ENCODE results near the gene ZNF354B. TPM values are rescaled to one million over a fixed set of nuclear protein-coding genes. Genes with fewer than 3 reads are reported as not detected.

ZNF354B gene
- total and polyA plus RNA-seq, 2 of the 13 experiments (the other 11 are each of a cell fraction or from before 2014, with no cell fraction given), result 7.8 to 10.3 TPM

DNA sequence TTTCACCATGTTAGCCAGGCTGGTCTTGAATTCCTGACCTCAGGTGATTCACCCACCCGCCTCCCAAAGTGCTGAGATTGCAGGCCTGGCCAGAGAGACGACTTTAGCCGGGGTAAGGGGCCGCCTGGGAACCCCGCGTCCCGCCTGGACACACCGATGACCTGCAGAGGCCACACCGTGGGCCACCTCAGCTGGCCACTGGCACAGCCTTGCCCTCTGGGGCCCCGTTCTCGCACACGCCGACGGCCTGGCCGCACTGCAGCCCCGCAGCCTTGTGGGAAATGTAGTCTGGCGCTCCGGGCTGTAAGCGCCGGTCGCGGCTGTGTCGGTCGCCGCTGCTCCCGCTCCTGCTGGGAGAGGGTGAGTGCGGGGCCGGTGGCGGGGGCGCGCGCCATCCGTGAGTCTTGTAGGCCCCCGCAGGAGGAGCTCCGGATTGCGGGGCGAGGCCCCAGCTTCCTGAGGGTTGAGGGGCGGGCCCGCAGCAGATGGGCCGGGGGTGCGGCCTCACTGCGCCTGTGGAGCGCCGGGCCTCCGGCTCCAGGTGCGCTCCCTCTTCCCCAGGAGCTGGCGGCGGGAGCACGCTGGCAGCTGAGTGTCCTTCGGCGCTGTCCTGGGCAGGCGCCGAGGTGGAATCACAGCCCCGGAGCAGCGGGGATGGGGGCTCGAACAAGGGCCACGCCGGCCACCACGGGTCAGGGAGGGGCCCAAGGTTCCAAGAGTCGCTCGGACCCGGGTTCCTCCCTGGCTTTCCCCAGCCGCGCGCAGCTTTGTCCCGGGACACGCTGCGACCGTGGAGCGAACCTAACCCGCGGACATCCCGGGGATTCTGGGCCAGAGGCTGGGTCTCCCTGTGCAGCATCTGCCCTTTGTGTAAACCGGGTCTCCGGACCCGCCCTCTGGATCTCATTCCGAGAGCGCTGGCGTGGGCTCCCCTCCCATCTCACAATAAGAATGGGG is 36.1 kb downstream of the ZNF354B start, which contains the start of gene ZFP2 (continued):
- TF ChIP-seq, protein P1, sequence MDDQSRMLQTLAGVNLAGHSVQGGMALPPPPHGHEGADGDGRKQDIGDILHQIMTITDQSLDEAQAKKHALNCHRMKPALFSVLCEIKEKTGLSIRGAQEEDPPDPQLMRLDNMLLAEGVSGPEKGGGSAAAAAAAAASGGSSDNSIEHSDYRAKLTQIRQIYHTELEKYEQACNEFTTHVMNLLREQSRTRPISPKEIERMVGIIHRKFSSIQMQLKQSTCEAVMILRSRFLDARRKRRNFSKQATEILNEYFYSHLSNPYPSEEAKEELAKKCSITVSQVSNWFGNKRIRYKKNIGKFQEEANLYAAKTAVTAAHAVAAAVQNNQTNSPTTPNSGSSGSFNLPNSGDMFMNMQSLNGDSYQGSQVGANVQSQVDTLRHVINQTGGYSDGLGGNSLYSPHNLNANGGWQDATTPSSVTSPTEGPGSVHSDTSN (CRISPR knock-in tag; IDR thresholded peaks at IDR 0.05; ENCODE audit: borderline replicate concordance), result no peak
- TF ChIP-seq KLF12 (CRISPR knock-in tag; IDR thresholded peaks at IDR 0.05; ENCODE audit: borderline replicate concordance) (peak; percentile 48; the same call in 1 of the 2 replicates), BORCS8-MEF2B (CRISPR knock-in tag; IDR thresholded peaks at IDR 0.05) (no peak), BHLHE40 (IDR thresholded peaks at IDR 0.05; ENCODE audit: low read length) (no peak), SP5 (CRISPR knock-in tag; IDR thresholded peaks at IDR 0.05; ENCODE audit: borderline replicate concordance, low read depth) (no peak), ZNF205 (CRISPR knock-in tag; IDR thresholded peaks at IDR 0.05) (no peak), HNRNPLL (IDR thresholded peaks at IDR 0.05; ENCODE audit: low read depth, low read length, poor library complexity, severe bottlenecking) (peak; percentile 80), JUNB (CRISPR knock-in tag; IDR thresholded peaks at IDR 0.05; ENCODE audit: borderline replicate concordance) (no peak), ZNF562 (CRISPR knock-in tag; IDR thresholded peaks at IDR 0.05; ENCODE audit: borderline replicate concordance) (0 out of 2 replicates have a peak, but pooled peaks have one; percentile 29), ZNF138 (CRISPR knock-in tag; IDR thresholded peaks at IDR 0.05; ENCODE audit: low read depth) (no peak), SETDB1 (CRISPR knock-in tag; IDR thresholded peaks at IDR 0.05; ENCODE audit: borderline replicate concordance) (no peak), ZNF101 (CRISPR knock-in tag; IDR thresholded peaks at IDR 0.05; ENCODE audit: borderline replicate concordance, low read depth) (no peak), MAFF (IDR thresholded peaks at IDR 0.05; ENCODE audit: low read depth, low read length) (no peak; the same call in 1 of the 2 replicates), SALL2 (CRISPR knock-in tag; IDR thresholded peaks at IDR 0.05) (peak; percentile 76; the same call in 1 of the 2 replicates), ZNF263 (CRISPR knock-in tag; IDR thresholded peaks at IDR 0.05) (peak; percentile 85)
- TF ChIP-seq, protein P2, sequence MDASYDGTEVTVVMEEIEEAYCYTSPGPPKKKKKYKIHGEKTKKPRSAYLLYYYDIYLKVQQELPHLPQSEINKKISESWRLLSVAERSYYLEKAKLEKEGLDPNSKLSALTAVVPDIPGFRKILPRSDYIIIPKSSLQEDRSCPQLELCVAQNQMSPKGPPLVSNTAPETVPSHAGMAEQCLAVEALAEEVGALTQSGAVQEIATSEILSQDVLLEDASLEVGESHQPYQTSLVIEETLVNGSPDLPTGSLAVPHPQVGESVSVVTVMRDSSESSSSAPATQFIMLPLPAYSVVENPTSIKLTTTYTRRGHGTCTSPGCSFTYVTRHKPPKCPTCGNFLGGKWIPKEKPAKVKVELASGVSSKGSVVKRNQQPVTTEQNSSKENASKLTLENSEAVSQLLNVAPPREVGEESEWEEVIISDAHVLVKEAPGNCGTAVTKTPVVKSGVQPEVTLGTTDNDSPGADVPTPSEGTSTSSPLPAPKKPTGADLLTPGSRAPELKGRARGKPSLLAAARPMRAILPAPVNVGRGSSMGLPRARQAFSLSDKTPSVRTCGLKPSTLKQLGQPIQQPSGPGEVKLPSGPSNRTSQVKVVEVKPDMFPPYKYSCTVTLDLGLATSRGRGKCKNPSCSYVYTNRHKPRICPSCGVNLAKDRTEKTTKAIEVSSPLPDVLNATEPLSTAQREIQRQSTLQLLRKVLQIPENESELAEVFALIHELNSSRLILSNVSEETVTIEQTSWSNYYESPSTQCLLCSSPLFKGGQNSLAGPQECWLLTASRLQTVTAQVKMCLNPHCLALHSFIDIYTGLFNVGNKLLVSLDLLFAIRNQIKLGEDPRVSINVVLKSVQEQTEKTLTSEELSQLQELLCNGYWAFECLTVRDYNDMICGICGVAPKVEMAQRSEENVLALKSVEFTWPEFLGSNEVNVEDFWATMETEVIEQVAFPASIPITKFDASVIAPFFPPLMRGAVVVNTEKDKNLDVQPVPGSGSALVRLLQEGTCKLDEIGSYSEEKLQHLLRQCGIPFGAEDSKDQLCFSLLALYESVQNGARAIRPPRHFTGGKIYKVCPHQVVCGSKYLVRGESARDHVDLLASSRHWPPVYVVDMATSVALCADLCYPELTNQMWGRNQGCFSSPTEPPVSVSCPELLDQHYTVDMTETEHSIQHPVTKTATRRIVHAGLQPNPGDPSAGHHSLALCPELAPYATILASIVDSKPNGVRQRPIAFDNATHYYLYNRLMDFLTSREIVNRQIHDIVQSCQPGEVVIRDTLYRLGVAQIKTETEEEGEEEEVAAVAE (CRISPR knock-in tag; IDR thresholded peaks at IDR 0.05; ENCODE audit: borderline replicate concordance), result no peak
- TF ChIP-seq, protein P3, sequence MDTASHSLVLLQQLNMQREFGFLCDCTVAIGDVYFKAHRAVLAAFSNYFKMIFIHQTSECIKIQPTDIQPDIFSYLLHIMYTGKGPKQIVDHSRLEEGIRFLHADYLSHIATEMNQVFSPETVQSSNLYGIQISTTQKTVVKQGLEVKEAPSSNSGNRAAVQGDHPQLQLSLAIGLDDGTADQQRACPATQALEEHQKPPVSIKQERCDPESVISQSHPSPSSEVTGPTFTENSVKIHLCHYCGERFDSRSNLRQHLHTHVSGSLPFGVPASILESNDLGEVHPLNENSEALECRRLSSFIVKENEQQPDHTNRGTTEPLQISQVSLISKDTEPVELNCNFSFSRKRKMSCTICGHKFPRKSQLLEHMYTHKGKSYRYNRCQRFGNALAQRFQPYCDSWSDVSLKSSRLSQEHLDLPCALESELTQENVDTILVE (CRISPR knock-in tag; IDR thresholded peaks at IDR 0.05), result no peak

All from HepG2 (cell line).